H1 (cell line): ENCODE results near the gene FES. TPM values are rescaled to one million over a fixed set of nuclear protein-coding genes. Genes with fewer than 3 reads are reported as not detected.

ENCODE experiments used
- CTCF ChIA-PET: fragments of 300-600 bp; sonication (Branson Sonifier 250); formaldehyde crosslinking; loops from one replicate; lab custom pipeline; 2021; ENCODE audit not compliant: partially characterized antibody; lab: Charles Lee
- POLR2A ChIA-PET: fragments of 300-600 bp; sonication (Branson Sonifier 250); formaldehyde crosslinking; loops from one replicate; lab custom pipeline; 2021; ENCODE audit warnings: inconsistent platforms; ENCODE audit not compliant: partially characterized antibody; lab: Charles Lee
- DNase-seq, 2 experiments: peaks; one replicate each; pipeline versions ENCODE4 v3.0.0 to v3.0.0-alpha.2; 2010 to 2022; ENCODE audit warnings: low spot score in 2 of 2, low read depth in 1 of 2, mixed read lengths in 1 of 2
- FAIRE-seq: peaks from 2 replicates; lab custom pipeline; 2011; peaks lifted over from hg19 to GRCh38; lab: Jason Lieb, UNC
- H2AFZ ChIP-seq: 2 replicates; pipeline ENCODE4 v1.8.1; 2012; ENCODE audit warnings: low read length, inconsistent platforms
- H2AK5ac ChIP-seq: 2 replicates; pipeline ENCODE4 v1.6.1; 2013; ENCODE audit warnings: low read depth, low read length
- H2BK120ac ChIP-seq: replicated peaks from 2 replicates; pipeline ENCODE3; 2013; ENCODE audit warnings: low read depth, low read length, inconsistent platforms
- H2BK12ac ChIP-seq: 2 replicates; pipeline ENCODE4 v1.6.1; 2013; ENCODE audit warnings: low read depth, low read length
- H2BK15ac ChIP-seq: 2 replicates; pipeline ENCODE4 v1.6.1; 2013; ENCODE audit warnings: low read length
- H2BK20ac ChIP-seq: 2 replicates; pipeline ENCODE4 v1.6.1; 2013; ENCODE audit warnings: low read length
- H2BK5ac ChIP-seq: 2 replicates; pipeline ENCODE4 v1.6.1; 2013; ENCODE audit warnings: low read depth, low read length
- H3K14ac ChIP-seq: 2 replicates; pipeline ENCODE4 v1.6.1; 2013; ENCODE audit warnings: inconsistent platforms; ENCODE audit not compliant: insufficient read length
- H3K18ac ChIP-seq: 2 replicates; pipeline ENCODE4 v1.6.1; 2013; ENCODE audit warnings: low read length; ENCODE audit errors: extremely low read depth
- H3K23ac ChIP-seq: 2 replicates; pipeline ENCODE4 v1.6.1; 2013; ENCODE audit warnings: inconsistent platforms; ENCODE audit not compliant: insufficient read length
- H3K23me2 ChIP-seq: 2 replicates; pipeline ENCODE4 v1.6.1; 2013; ENCODE audit warnings: low read depth, low read length
- H3K27ac ChIP-seq: 2 replicates; pipeline ENCODE4 v1.6.1; 2011; ENCODE audit warnings: low read depth, low read length, inconsistent platforms
- H3K27me3 ChIP-seq, 4 experiments: replicated peaks in 1 of 4; 1 replicate in 1 of 4; 2 replicates in 3 of 4; pipeline versions ENCODE4 v1.6.1 to v1.8.1; 2011 to 2013; ENCODE audit warnings: low read length in 3 of 4, mild to moderate bottlenecking in 3 of 4, inconsistent platforms in 2 of 4, mixed read lengths in 2 of 4, moderate library complexity in 1 of 4; ENCODE audit not compliant: control insufficient read depth in 3 of 4, insufficient read depth in 3 of 4; ENCODE audit errors: extremely low read depth in 1 of 4
- H3K36me3 ChIP-seq, 4 experiments: 2 replicates each; pipeline versions ENCODE4 v1.6.1 to v1.8.1; 2011 to 2013; ENCODE audit warnings: mild to moderate bottlenecking in 4 of 4, low read length in 3 of 4, moderate library complexity in 2 of 4, control low read depth in 1 of 4, inconsistent platforms in 1 of 4; ENCODE audit not compliant: insufficient read depth in 4 of 4, control insufficient read depth in 2 of 4
- H3K4ac ChIP-seq: replicated peaks from 2 replicates; pipeline ENCODE3; 2013; ENCODE audit warnings: low read length, low read depth, mixed read lengths, inconsistent platforms; ENCODE audit not compliant: insufficient read length
- H3K4me1 ChIP-seq, 4 experiments: replicated peaks in 1 of 4; 1 replicate in 1 of 4; 2 replicates in 3 of 4; pipeline versions ENCODE4 v1.6.1 to v1.8.1; 2011 to 2013; ENCODE audit warnings: low read length in 3 of 4, inconsistent platforms in 2 of 4, mixed read lengths in 1 of 4; ENCODE audit not compliant: insufficient read depth in 4 of 4, control insufficient read depth in 3 of 4
- H3K4me2 ChIP-seq, 2 experiments: 2 replicates each; pipeline versions ENCODE4 v1.6.1 to v1.8.1; 2011 to 2013; ENCODE audit warnings: low read depth in 2 of 2, low read length in 2 of 2, control low read depth in 1 of 2, inconsistent platforms in 1 of 2, mild to moderate bottlenecking in 1 of 2; ENCODE audit not compliant: insufficient read depth in 1 of 2
- H3K4me3 ChIP-seq, 4 experiments: fragments of 200-600, 300-600 bp in 1 of 4; sonication (generic), shearing (Covaris generic), sonication (Bioruptor Twin) in 1 of 4; 2 replicates each; pipeline versions ENCODE4 v1.5.1 to v1.8.1; 2011 to 2016; ENCODE audit warnings: low read length in 4 of 4, low read depth in 3 of 4, control low read depth in 2 of 4, inconsistent platforms in 2 of 4, mild to moderate bottlenecking in 2 of 4, mixed read lengths in 1 of 4, moderate library complexity in 1 of 4; ENCODE audit not compliant: insufficient read depth in 2 of 4; ENCODE audit errors: extremely low read depth in 1 of 4
- H3K56ac ChIP-seq: replicated peaks from 2 replicates; pipeline ENCODE3; 2013; ENCODE audit warnings: low read depth, mild to moderate bottlenecking, mixed read lengths, low read length, inconsistent platforms; ENCODE audit not compliant: insufficient read length
- H3K79me1 ChIP-seq: 2 replicates; pipeline ENCODE4 v1.6.1; 2013; ENCODE audit warnings: low read depth, low read length, control low read depth
- H3K79me2 ChIP-seq, 2 experiments: 2 replicates each; pipeline versions ENCODE4 v1.6.1 to v1.8.1; 2012 to 2013; ENCODE audit warnings: low read length in 2 of 2, mild to moderate bottlenecking in 2 of 2, inconsistent platforms in 1 of 2; ENCODE audit not compliant: insufficient read depth in 2 of 2, control insufficient read depth in 1 of 2
- H3K9ac ChIP-seq, 4 experiments: replicated peaks in 1 of 4; 1 replicate in 1 of 4; 2 replicates in 3 of 4; pipeline versions ENCODE4 v1.6.1 to v1.8.1; 2011 to 2013; ENCODE audit warnings: low read depth in 3 of 4, low read length in 3 of 4, control low read depth in 2 of 4, mild to moderate bottlenecking in 2 of 4, moderate library complexity in 2 of 4, inconsistent platforms in 1 of 4; ENCODE audit errors: extremely low read depth in 1 of 4
- H3K9me3 ChIP-seq, 2 experiments: 2 replicates each; pipeline versions ENCODE4 v1.6.1 to v1.8.1; 2012 to 2013; ENCODE audit warnings: mild to moderate bottlenecking in 2 of 2, moderate library complexity in 2 of 2, control low read depth in 1 of 2, inconsistent platforms in 1 of 2, low read depth in 1 of 2, low read length in 1 of 2, mixed read lengths in 1 of 2; ENCODE audit not compliant: insufficient read depth in 2 of 2
- H4K20me1 ChIP-seq, 2 experiments: replicated peaks in 1 of 2; 2 replicates each; pipeline versions ENCODE3 to v1.8.1; 2011 to 2013; ENCODE audit warnings: inconsistent platforms in 2 of 2, low read length in 2 of 2, mild to moderate bottlenecking in 1 of 2; ENCODE audit not compliant: insufficient read depth in 2 of 2, control insufficient read depth in 1 of 2
- H4K5ac ChIP-seq: 2 replicates; pipeline ENCODE4 v1.6.1; 2013; ENCODE audit warnings: low read length, low read depth, mixed read lengths, inconsistent platforms; ENCODE audit not compliant: insufficient read length
- H4K8ac ChIP-seq: 2 replicates; pipeline ENCODE4 v1.8.0; 2013; ENCODE audit warnings: mild to moderate bottlenecking, moderate library complexity, low read length, inconsistent platforms; ENCODE audit not compliant: insufficient read depth; ENCODE audit errors: extremely low read depth
- H4K91ac ChIP-seq: replicated peaks from 2 replicates; pipeline ENCODE3; 2013; ENCODE audit warnings: low read length, mixed read lengths, inconsistent platforms; ENCODE audit not compliant: insufficient read length
- POLR2AphosphoS5 ChIP-seq: IDR thresholded peaks from 2 replicates; pipeline ENCODE4 v1.6.1; 2011; ENCODE audit warnings: low read depth, low read length
- WGBS, 2 experiments: shearing (Covaris generic) in 1 of 2; methylation state at CpG; one replicate each; pipeline versions ENCODE4 v1.1.6 to v1.1.7; 2013 to 2015; ENCODE audit warnings: low lambda C conversion rate in 2 of 2, mixed read lengths in 2 of 2, inconsistent platforms in 1 of 2, low coverage in 1 of 2, missing lambda C conversion rate in 1 of 2; ENCODE audit not compliant: insufficient replicate concordance in 2 of 2, insufficient coverage in 1 of 2, insufficient read length in 1 of 2; ENCODE audit errors: extremely low coverage in 1 of 2, missing lambda C conversion rate in 1 of 2; 5-methylcytosine and 5-hydroxymethylcytosine counted together
- polyA plus RNA-seq, 7 experiments: library from polyadenylated mRNA; depleted of rRNA in 3 of 7; stranded (reverse) in 5 of 7; unstranded in 2 of 7; fragments of >200 nt in 5 of 7; fragments of 200-250 nt in 2 of 7; gene quantifications; 1 replicate in 5 of 7; 2 replicates in 1 of 7; 4 replicates in 1 of 7; pipeline versions ENCODE4 v1.2.1 to v1.2.3, GENCODE V29; 2011 to 2013; ENCODE audit warnings: missing spikeins in 2 of 7, mixed read lengths in 2 of 7
- total RNA-seq: library from RNA; stranded (reverse); fragmentation: NEBNext Ultra II Directional; extraction: Animal tissue kit (Norgen Biotek cat#: 25700); gene quantifications from 2 replicates; pipeline ENCODE4 v1.2.1, GENCODE V29; 2021

The FES gene
- total and polyA plus RNA-seq, 2 of the 8 experiments (the other 6 are each of a cell fraction or from before 2014, with no cell fraction given), result 8.5 to 8.6 TPM

- Histone ChIP-seq H3K9ac (no peak overlapping the region), H3K4ac (no peak overlapping the region), H4K5ac (no peak overlapping the region), H2AFZ (no peak overlapping the region), H2BK5ac (no peak overlapping the region), H2BK12ac (no peak overlapping the region), H3K14ac (no peak overlapping the region), H3K23me2 (peaks cover 1% of the 10 kb centered on the region; the same call in 1 of the 2 replicates), H2BK15ac (no peak overlapping the region), H3K23ac (no peak overlapping the region), H3K4me2 (no peak overlapping the region), H4K20me1 (no peaks in the 10 kb centered on the region), H3K4me1 (peaks cover 0 to 8% (median 5%) of the 10 kb centered on the region in 4 experiments; a peak in 6 of 7 replicates), H2BK120ac (no peak overlapping the region), H4K91ac (no peak overlapping the region), H3K27ac (no peak overlapping the region), H3K9me3 (no peaks in the 10 kb centered on the region), H2AK5ac (no peak overlapping the region), H3K18ac (no peak overlapping the region), H3K27me3 (no peaks in the 10 kb centered on the region), H2BK20ac (no peak overlapping the region), H3K79me2 (no peaks in the 10 kb centered on the region), H3K56ac (no peak overlapping the region), H3K4me3 (no peak overlapping the region), H3K79me1 (no peaks in the 10 kb centered on the region), H3K36me3 (no peaks in the 10 kb centered on the region), H4K8ac (no peak overlapping the region)
- FAIRE-seq (no peak), DNase-seq (no peak)
- CTCF ChIA-PET, result interaction anchor here (1.8 kb wide), 1 partner anchor 19 kb away, joined by 7 read pairs; no protein-coding TSS in a partner anchor
- 95% methylated on average over 6 of the region's 6 CpGs; no CpG with 5 or more reads in 1 of the 2 experiments for WGBS, 2 experiments
- no peak for TF ChIP-seq POLR2AphosphoS5
- POLR2A ChIA-PET, result no interaction called here
Observed at GRCh38 chr15:90862487-90862886, 21.8 kb upstream of the FES start.
